Measurements from ENCODE around the gene CACNA1H.

Gene CACNA1H

GRCh38 chr16:1122398-1122765 lies 30.5 kb upstream of the CACNA1H start:
- no peak for DNase-seq (ENCODE audit: low read depth)

- no peak for DNase-seq (ENCODE audit: low read depth)
Measured at GRCh38 chr16:1123525-1124230, 29.2 kb upstream of the CACNA1H start.

DNA sequence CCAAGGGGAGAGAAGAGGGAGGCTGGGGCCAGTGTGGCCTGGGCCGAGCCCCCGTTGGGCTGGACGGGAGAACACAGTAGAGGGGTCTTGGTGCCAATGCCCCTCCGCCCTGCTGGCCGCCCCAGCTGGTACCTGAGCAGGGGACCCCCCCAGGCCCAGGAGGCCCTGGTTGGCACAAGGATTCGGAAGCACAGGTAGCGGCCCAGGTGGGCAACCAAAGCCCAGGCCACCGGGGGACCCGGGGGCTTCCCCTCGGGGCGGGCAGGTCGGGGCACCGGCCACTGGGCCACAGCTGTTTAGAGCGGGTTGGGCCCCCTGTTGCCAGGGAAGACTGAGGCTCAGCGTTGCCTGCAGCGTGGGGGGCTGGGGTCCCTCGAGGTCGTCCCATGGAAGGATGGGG lies 28.6 kb upstream of the CACNA1H start:
- DNase-seq (ENCODE audit: low read depth) = no peak

DNA sequence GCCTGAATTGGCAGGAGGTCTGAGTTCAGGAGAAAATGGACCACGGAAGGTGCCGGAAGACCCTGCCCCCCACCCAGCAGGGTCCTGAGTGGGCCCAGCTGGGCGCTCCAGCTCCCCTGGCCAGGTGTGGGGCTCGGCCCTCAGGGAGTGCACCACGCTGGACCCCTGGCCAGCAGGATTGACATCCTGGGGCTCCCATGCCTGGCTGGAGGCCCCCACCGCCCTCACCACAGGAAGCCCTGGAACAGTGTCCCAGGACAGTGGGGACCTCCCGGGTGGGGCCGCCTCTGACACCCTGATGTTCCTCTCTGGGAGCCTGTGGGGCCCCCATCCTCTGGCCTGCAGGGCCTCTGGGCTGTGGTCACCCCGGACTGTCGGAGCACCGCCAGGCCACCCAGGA lies 28.1 kb upstream of the CACNA1H start:
- no peak for DNase-seq (ENCODE audit: low read depth)

DNA sequence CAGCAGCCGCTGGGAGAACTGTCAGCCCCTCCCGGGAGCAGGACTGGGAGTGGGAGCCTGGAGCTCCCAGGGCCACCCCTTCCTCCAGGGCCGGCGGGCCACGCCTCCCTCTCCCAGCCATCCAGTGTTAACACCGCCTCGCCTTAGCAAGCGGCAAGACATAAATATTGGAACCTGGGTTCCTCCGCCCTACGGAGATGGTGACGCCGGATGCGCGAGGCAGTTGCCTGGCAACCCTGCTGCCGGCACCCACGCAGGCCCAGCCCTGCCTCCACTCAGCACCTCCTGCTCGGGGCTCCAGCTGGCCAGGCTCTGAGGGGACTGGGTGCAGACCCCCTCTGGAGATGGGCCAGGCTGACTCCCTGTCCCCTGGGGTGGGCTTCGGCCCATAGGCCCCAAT lies 27.4 kb upstream of the CACNA1H start:
- DNase-seq (ENCODE audit: low read depth) = no peak

GRCh38 chr16:1126044-1126443 lies 26.9 kb upstream of the CACNA1H start:
- DNase-seq (ENCODE audit: low read depth) = no peak

DNA sequence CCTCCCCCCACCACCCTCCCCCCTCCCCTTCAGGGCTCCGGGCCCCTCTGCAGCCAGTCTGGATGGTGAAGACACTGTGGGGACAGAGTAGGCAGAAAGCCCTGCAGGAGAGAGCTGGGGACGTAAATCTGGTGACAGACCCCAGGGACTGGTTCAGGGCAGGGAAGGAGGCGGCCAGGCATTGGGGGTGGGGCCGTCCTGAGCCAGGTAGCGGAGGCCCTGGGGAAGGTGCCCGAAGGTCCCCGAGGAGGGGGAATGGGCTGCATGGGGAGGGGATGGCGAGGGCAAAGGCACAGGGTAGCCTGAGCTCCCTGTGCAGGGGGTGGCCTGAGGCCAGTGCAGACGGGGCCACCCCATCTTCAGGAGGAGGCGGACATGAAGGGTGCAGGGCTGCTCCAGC lies 26.3 kb upstream of the CACNA1H start:
- no peak for DNase-seq (ENCODE audit: low read depth)

GRCh38 chr16:1127101-1127500 lies 25.8 kb upstream of the CACNA1H start:
- DNase-seq (ENCODE audit: low read depth) = no peak

- DNase-seq (ENCODE audit: low read depth) = no peak
Measured at GRCh38 chr16:1127971-1128715, 24.8 kb upstream of the CACNA1H start.

- no peak for DNase-seq (ENCODE audit: low read depth)
Measured at GRCh38 chr16:1129106-1129960, 23.6 kb upstream of the CACNA1H start.

- no peak for DNase-seq (ENCODE audit: low read depth)
Measured at GRCh38 chr16:1130382-1130781, 22.5 kb upstream of the CACNA1H start.

DNA sequence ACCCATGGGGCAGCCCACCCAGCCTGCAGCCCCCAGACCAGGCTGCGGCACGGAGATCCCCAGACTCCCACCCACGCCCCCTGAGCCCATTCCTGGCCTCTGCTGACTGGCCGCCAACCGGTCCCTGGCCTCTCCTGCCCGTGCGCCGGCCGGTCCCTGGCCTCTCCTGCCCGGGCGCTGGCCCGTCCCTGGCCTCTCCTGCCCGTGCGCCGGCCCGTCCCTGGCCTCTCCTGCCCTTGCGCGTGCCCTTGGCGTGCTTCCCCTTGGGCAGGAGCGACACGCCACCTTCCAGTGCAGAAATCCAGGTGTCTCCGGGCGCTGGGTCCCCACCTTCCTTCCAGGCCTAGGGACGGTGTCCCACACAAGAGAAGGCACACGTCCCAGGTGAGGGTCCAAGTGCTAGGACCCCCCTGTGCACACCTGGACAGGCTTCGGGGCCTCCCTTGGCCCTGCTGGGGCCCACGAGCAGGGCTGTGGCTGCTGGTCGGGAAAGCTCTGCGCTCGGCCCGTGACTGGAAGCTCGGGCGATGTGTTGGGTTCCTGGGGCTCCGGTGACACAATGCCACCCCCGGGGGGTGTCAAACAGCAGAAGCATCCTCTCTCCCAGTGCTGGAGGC lies 21.4 kb upstream of the CACNA1H start:
- DNase-seq (ENCODE audit: low read depth) = no peak

- no peak for DNase-seq (ENCODE audit: low read depth)
Measured at GRCh38 chr16:1132431-1132830, 20.5 kb upstream of the CACNA1H start.

DNA sequence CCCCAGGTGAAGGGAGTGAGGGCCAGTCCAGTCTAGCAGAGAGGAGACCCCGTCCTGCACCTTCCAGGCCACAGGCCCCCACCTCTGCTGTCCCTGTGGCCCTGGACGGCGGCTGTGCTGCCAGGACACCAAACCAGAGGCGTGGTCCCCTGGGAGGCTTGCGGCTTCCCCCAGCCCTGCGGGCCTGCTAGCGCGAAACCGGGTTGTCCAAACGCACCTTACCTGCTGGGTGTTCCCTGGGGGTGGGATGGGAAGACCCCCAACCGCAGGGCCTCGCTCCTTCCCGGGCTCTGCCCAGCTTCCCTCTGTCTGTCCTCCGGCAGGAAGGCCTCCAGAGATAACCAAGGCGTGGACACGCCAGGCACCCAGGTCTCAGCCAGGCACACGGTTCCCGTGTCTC lies 19.6 kb upstream of the CACNA1H start:
- DNase-seq (ENCODE audit: low read depth) = no peak

DNA sequence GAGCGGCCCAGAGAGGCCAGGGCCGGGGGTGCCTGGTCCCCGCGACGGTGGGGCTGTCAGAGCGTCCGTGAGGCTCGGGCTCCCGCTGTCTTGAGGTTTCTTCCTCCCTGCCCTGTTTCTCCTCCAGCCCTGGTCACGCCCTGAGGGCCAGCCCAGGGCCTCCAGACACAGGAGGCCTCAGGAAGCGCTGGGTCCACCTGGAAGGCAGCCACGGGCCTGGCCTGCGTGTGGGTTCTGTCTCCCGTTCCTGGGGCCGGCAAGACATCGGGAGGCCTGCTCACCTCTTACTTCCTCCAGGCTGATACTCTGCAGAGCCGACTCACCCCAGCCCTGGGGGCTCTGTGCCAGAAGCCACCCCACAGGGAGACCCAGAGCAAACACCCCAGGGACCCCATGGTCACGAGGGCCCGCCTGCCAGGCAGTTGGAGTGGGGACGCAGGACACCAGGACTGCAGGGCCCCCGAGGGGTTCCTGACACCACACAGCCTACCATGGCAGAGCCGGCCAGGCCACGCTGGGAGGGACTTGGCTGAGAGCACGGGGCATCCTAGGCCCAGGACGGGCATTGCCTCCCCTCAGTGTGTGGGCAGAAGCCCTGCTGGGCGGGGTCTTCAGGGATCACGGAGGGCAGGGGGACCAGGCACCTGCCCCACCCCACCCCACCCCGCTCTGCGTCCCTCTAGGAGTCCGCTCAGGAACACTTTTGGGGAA lies 18.9 kb upstream of the CACNA1H start:
- no peak for DNase-seq (ENCODE audit: low read depth)

- no peak for DNase-seq (ENCODE audit: low read depth)
Measured at GRCh38 chr16:1134776-1135458, 18.0 kb upstream of the CACNA1H start.

- no peak for DNase-seq (ENCODE audit: low read depth)
Measured at GRCh38 chr16:1135459-1135825, 17.5 kb upstream of the CACNA1H start.

DNA sequence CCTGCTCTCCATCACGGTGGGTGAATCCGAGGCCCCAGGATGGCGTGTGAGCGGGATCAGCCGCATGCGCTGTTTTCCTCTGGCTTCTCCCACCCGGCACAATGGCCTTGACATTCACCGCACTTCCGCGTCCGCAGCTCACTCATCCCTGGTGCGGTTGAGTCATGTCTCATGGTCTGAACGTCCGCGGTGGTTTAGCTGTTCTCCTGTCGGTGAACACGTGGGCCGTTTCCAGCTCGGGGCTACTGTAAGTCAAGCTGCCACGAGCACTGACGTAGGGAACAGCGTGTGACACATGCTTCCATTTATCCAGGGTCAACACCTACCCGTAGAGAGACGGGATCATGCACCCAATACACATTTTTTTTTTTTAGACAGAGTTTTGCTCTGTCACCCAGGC lies 15.3 kb upstream of the CACNA1H start:
- DNase-seq (ENCODE audit: low read depth) = no peak

DNA sequence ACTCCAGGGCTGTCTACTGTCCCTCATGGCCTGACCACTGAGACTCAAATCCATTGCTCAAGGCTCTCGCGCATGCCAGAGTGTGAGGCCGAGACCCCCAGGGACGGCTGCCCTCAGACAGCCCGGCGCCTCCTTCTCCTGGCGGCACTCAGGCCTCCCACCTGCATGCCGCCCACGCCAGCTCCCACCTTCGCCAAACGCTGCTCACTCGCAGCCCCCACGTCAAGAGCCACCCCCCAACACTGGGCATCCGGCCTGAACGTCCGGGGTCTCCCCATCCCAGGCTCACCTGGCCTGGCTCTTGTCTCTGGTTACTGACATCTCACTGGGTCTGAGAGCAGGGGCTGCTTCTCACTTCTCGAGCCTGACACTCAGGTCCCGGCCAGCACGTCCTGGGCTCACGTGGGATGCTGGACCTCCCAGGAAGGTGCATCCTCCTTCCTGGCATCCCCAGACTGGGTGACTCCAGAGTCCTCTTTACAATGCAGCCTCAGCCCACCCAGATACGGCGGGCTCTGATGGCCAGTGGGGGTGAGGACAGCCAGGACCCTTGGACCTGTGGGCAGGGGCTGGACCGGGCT lies 12.2 kb upstream of the CACNA1H start:
- DNase-seq (ENCODE audit: low read depth) = no peak

- DNase-seq (ENCODE audit: low read depth) = no peak
Measured at GRCh38 chr16:1141191-1141590, 11.7 kb upstream of the CACNA1H start.

GRCh38 chr16:1141716-1142115 lies 11.2 kb upstream of the CACNA1H start:
- DNase-seq (ENCODE audit: low read depth) = no peak
